Tibial artery (tissue), 4 donors: ENCODE results near the gene LAMA5.

Experiments
- DNase-seq, 2 donors: peaks; one replicate each; pipeline ENCODE4 v3.0.0-alpha.2; 2019
- H3K27ac ChIP-seq, 2 donors: fragments of 200-600 bp; sonication (generic) in 1 of 2; 1 replicate in 1 of 2; 2 replicates in 1 of 2; pipeline ENCODE4 v1.5.1; 2018 to 2019; ENCODE audit warnings: mild to moderate bottlenecking in 1 of 2
- H3K27me3 ChIP-seq, 2 donors: fragments of 200-600 bp; sonication (generic) in 1 of 2; one replicate each; pipeline versions ENCODE4 v1.5.1 to v1.6.0; 2016 to 2019
- H3K36me3 ChIP-seq, 3 donors: fragments of 200-600 bp; sonication (generic) in 2 of 3; one replicate each; pipeline ENCODE4 v1.5.1; 2016 to 2019; ENCODE audit warnings: mild to moderate bottlenecking in 2 of 3
- H3K4me1 ChIP-seq, 4 donors: fragments of 200-600 bp; sonication (generic) in 2 of 4; 1 replicate in 3 of 4; 2 replicates in 1 of 4; pipeline ENCODE4 v1.5.1; 2016 to 2019
- H3K4me3 ChIP-seq, 2 donors: fragments of 200-600 bp; sonication (generic) in 1 of 2; 1 replicate in 1 of 2; 2 replicates in 1 of 2; pipeline ENCODE4 v1.5.1; 2018 to 2019; ENCODE audit warnings: mild to moderate bottlenecking in 2 of 2
- H3K9me3 ChIP-seq, 3 donors: fragments of 200-600 bp; sonication (generic) in 1 of 3; one replicate each; pipeline ENCODE4 v1.5.1; 2016 to 2019
- CTCF ChIP-seq, 2 experiments: fragments of 200-600 bp in 1 of 2; fragments of 450-650 bp in 1 of 2; IDR thresholded peaks; one replicate each; pipeline ENCODE4 v1.5.1; 2017 to 2019; ENCODE audit warnings: antibody characterized with exemption in 2 of 2, mild to moderate bottlenecking in 1 of 2, moderate library complexity in 1 of 2
- intact Hi-C: fragments of 100-400 bp; cut with DNase I; formaldehyde crosslinking; loops from one replicate; pipeline ENCODE4 v1.15.0; 2023; ENCODE audit warnings: low total_unique reads

The LAMA5 gene

GRCh38 chr20:62411479-62412193, 44.5 kb upstream of the LAMA5 start:
- intact Hi-C loops: loop anchor here (5.0 kb wide), 1 partner anchor 381 kb away; no protein-coding TSS in a partner anchor
- peaks cover 0 to 40% (median 12%) of the 10 kb centered on the region in 4 donors for H3K4me1 ChIP-seq
- no peaks in the 10 kb centered on the region for H3K36me3 ChIP-seq
- no peak for DNase-seq
- H3K27me3 ChIP-seq: peaks cover 0 to 57% of the 10 kb centered on the region in 2 donors
- no peaks in the 10 kb centered on the region for H3K9me3 ChIP-seq
- H3K4me3 ChIP-seq: no peak overlapping the region
- H3K27ac ChIP-seq: no peak overlapping the region
- no peak for TF ChIP-seq CTCF (IDR thresholded peaks at IDR 0.05)

DNA sequence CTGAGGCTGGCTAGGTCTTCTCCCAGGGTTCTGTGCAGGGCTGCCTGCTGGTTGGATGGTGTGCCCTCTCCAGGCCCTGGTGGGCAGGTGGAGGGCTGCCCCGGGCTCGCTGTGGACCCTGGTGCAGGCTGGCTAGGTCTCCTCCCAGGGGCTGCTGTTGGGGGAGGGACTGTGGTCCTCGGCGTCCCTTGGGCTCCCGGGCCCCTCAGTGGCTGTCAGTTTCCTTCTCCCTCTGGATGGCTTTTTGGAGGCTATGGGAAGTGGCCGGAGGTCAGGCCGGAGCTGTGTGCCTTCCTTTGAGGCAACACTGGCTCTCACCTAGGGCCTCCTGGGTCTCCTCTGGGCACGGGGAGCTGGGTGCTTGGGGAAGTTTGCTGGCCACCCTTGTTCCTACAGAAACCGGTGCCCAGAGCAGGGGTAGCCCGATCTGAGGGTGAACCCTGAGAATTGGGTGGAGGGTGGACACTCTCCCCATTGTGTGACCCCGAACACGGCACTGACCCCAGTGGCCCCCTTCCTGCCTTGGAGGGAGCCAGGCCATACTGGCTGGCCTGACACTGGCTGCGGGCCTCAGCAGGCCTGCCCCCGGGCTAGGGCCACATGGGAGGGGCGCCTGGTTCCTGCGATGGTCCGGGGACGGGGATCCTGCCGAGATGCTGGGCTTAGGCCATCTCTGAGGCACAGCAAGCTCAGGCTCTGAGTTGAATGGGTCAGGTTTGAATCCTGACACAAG, 43.8 kb upstream of the LAMA5 start:
- no peak overlapping the region for H3K4me3 ChIP-seq
- H3K9me3 ChIP-seq: no peaks in the 10 kb centered on the region
- H3K36me3 ChIP-seq: no peaks in the 10 kb centered on the region
- no peak for DNase-seq
- no peak overlapping the region for H3K27ac ChIP-seq
- intact Hi-C loops: loop anchor here (5.0 kb wide), 1 partner anchor 381 kb away; no protein-coding TSS in a partner anchor
- H3K27me3 ChIP-seq: peaks cover 0 to 50% of the 10 kb centered on the region in 2 donors
- peaks cover 0 to 47% (median 19%) of the 10 kb centered on the region in 4 donors for H3K4me1 ChIP-seq
- TF ChIP-seq CTCF (IDR thresholded peaks at IDR 0.05): no peak

DNA sequence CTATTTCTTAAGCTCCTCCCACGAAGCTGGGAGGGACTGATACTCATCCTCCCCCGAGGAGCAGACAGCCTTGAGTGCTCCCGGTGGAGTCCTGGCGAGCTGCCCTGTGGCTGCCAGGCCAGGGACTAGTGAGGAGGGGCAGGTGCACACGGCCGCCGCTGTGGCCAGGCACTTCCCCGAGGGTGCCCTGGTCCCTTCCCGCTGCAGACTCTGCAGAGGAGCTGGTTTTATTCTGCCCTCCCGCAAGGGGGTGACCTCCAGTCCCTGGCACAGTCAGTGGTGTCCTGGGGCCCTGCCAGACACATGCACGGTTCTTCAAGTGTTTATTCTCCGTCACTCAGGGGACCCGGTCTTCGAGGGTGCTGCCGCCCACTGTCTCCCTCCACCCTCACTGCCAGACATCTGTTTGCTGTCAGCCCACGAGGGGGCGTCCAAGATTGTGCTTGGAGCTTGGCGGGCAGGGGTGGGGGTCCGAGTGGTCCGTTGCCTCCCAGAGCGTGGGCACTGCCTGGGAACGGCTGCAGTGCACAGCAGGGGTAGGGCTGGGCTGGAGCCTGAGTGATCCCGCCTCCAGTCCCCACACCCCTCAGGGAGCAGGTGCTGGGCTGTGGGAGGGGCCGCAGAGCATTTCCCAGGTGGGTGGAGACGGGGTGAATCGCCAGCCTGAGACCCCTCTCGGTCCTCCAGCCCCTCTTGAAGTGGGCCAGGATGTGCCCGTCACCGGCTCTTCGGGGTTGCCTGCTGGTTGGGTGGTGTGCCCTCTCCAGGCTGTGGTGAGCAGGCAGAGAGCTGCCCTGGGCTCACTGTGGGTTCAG, 43.0 kb upstream of the LAMA5 start:
- DNase-seq: no peak
- H3K4me1 ChIP-seq: peaks cover 0 to 55% (median 27%) of the 10 kb centered on the region in 4 donors
- TF ChIP-seq CTCF (IDR thresholded peaks at IDR 0.05): no peak
- H3K36me3 ChIP-seq: no peaks in the 10 kb centered on the region
- no peaks in the 10 kb centered on the region for H3K9me3 ChIP-seq
- intact Hi-C loops: loop anchor here (5.0 kb wide), 1 partner anchor 382 kb away; no protein-coding TSS in a partner anchor
- H3K27me3 ChIP-seq: peaks cover 0 to 42% of the 10 kb centered on the region in 2 donors
- H3K27ac ChIP-seq: no peak overlapping the region
- H3K4me3 ChIP-seq: no peak overlapping the region

GRCh38 chr20:62409086-62409853, 42.2 kb upstream of the LAMA5 start:
- H3K4me1 ChIP-seq: peaks cover 0 to 62% (median 31%) of the 10 kb centered on the region in 4 donors
- H3K9me3 ChIP-seq: no peaks in the 10 kb centered on the region
- H3K27ac ChIP-seq: no peak overlapping the region
- no peak for DNase-seq
- TF ChIP-seq CTCF (IDR thresholded peaks at IDR 0.05): no peak
- H3K36me3 ChIP-seq: no peaks in the 10 kb centered on the region
- intact Hi-C loops: no loop called here
- peaks cover 0 to 36% of the 10 kb centered on the region in 2 donors for H3K27me3 ChIP-seq
- H3K4me3 ChIP-seq: no peak overlapping the region

GRCh38 chr20:62408640-62409039, 41.5 kb upstream of the LAMA5 start:
- H3K9me3 ChIP-seq: no peaks in the 10 kb centered on the region
- H3K36me3 ChIP-seq: peaks cover 0 to under 1% (median 0%) of the 10 kb centered on the region in 3 donors
- H3K27ac ChIP-seq: no peak overlapping the region
- intact Hi-C loops: no loop called here
- H3K27me3 ChIP-seq: peaks cover 0 to 36% of the 10 kb centered on the region in 2 donors
- no peak for TF ChIP-seq CTCF (IDR thresholded peaks at IDR 0.05)
- no peak for DNase-seq
- no peak overlapping the region for H3K4me3 ChIP-seq
- H3K4me1 ChIP-seq: peaks cover 0 to 62% (median 31%) of the 10 kb centered on the region in 4 donors
